ENCODE measurements around the gene PHF14.

Gene PHF14

GRCh38 chr7:11193888-11194287 lies 220.2 kb downstream of the PHF14 start:
- DNase-seq (ENCODE audit: low read depth, low spot score) = no peak
- no peak overlapping the region for H3K27ac ChIP-seq

GRCh38 chr7:11194492-11194891 lies 220.8 kb downstream of the PHF14 start:
- DNase-seq (ENCODE audit: low read depth, low spot score) = no peak
- H3K27ac ChIP-seq = no peak overlapping the region

GRCh38 chr7:11195502-11195901 lies 221.8 kb downstream of the PHF14 start:
- H3K27ac ChIP-seq = no peak overlapping the region
- no peak for DNase-seq (ENCODE audit: low read depth, low spot score)

GRCh38 chr7:11196143-11196542 lies 222.5 kb downstream of the PHF14 start:
- H3K27ac ChIP-seq = no peak overlapping the region
- DNase-seq (ENCODE audit: low read depth, low spot score) = no peak

GRCh38 chr7:11203224-11203623 lies 229.6 kb downstream of the PHF14 start:
- H3K27ac ChIP-seq = no peak overlapping the region
- DNase-seq (ENCODE audit: low read depth, low spot score) = no peak

GRCh38 chr7:11203683-11204082 lies 230.0 kb downstream of the PHF14 start:
- no peak overlapping the region for H3K27ac ChIP-seq

GRCh38 chr7:11206177-11206899 lies 232.7 kb downstream of the PHF14 start:
- no peak for DNase-seq (ENCODE audit: low read depth, low spot score)
- no peak overlapping the region for H3K27ac ChIP-seq

More at GRCh38 chr7:11203683-11204082, 230.0 kb downstream of the PHF14 start:
- no peak for DNase-seq (ENCODE audit: low read depth, low spot score)

- DNase-seq (ENCODE audit: low read depth, low spot score) = no peak
Measured at GRCh38 chr7:11207565-11207964, 233.9 kb downstream of the PHF14 start.

GRCh38 chr7:11208883-11209465 lies 235.3 kb downstream of the PHF14 start:
- no peak for DNase-seq (ENCODE audit: low read depth, low spot score)
- H3K27ac ChIP-seq = no peak overlapping the region

More at GRCh38 chr7:11207565-11207964, 233.9 kb downstream of the PHF14 start:
- H3K27ac ChIP-seq = no peak overlapping the region

- no peak for DNase-seq (ENCODE audit: low read depth, low spot score)
Measured at GRCh38 chr7:11210374-11210773, 236.7 kb downstream of the PHF14 start.

GRCh38 chr7:11212080-11212711 lies 238.5 kb downstream of the PHF14 start:
- DNase-seq (ENCODE audit: low read depth, low spot score) = no peak
- no peak overlapping the region for H3K27ac ChIP-seq

More at GRCh38 chr7:11210374-11210773, 236.7 kb downstream of the PHF14 start:
- H3K27ac ChIP-seq = no peak overlapping the region

- DNase-seq (ENCODE audit: low read depth, low spot score) = no peak
- H3K27ac ChIP-seq = no peak overlapping the region
Measured at GRCh38 chr7:11212816-11213215, 239.1 kb downstream of the PHF14 start.

- DNase-seq (ENCODE audit: low read depth, low spot score) = no peak
- H3K27ac ChIP-seq = no peak overlapping the region
Measured at GRCh38 chr7:11213266-11213665, 239.6 kb downstream of the PHF14 start.

GRCh38 chr7:11216276-11216675 lies 242.6 kb downstream of the PHF14 start:
- no peak overlapping the region for H3K27ac ChIP-seq
- no peak for DNase-seq (ENCODE audit: low read depth, low spot score)

- no peak for DNase-seq (ENCODE audit: low read depth, low spot score)
- no peak overlapping the region for H3K27ac ChIP-seq
Measured at GRCh38 chr7:11217848-11218565, 244.3 kb downstream of the PHF14 start.

Data from epithelial cell of prostate (primary cell).